Hepatocyte (in vitro differentiated cells): ENCODE data around the gene ZBTB48. TPM values are rescaled to one million over a fixed set of nuclear protein-coding genes. Genes with fewer than 3 reads are reported as not detected.

Experiments used
- DNase-seq: peaks from one replicate; pipeline ENCODE4 v3.0.0-alpha.2; 2016; ENCODE audit warnings: low spot score
- H2AFZ ChIP-seq: fragments of 200-600 bp; sonication (generic); 2 replicates; pipeline ENCODE4 v1.6.0; 2016; ENCODE audit warnings: antibody characterized with exemption, mild to moderate bottlenecking
- H3K27ac ChIP-seq: fragments of 200-600 bp; sonication (generic); 2 replicates; pipeline ENCODE4 v1.5.1; 2016; ENCODE audit warnings: mild to moderate bottlenecking
- H3K27me3 ChIP-seq: fragments of 200-600 bp; sonication (generic); 2 replicates; pipeline ENCODE4 v1.6.1; 2016
- H3K36me3 ChIP-seq: fragments of 200-600 bp; sonication (generic); replicated peaks from 2 replicates; pipeline ENCODE4 v1.5.1; 2016; ENCODE audit warnings: low read depth; ENCODE audit not compliant: insufficient read depth
- H3K4me1 ChIP-seq: fragments of 200-600 bp; sonication (generic); 2 replicates; pipeline ENCODE4 v1.5.1; 2016; ENCODE audit warnings: mild to moderate bottlenecking, moderate library complexity; ENCODE audit not compliant: insufficient read depth
- H3K4me2 ChIP-seq: fragments of 200-600 bp; sonication (generic); 2 replicates; pipeline ENCODE4 v1.6.0; 2016
- H3K4me3 ChIP-seq: fragments of 200-600 bp; sonication (generic); 2 replicates; pipeline ENCODE4 v1.5.1; 2016; ENCODE audit warnings: mild to moderate bottlenecking
- H3K79me2 ChIP-seq: fragments of 200-600 bp; sonication (generic); 2 replicates; pipeline ENCODE4 v1.6.0; 2017; ENCODE audit warnings: mild to moderate bottlenecking
- H3K9me2 ChIP-seq: fragments of 200-600 bp; sonication (generic); replicated peaks from 2 replicates; pipeline ENCODE4 v1.6.0; 2017; ENCODE audit warnings: mild to moderate bottlenecking; ENCODE audit not compliant: insufficient read depth
- H3K9me3 ChIP-seq: fragments of 200-600 bp; sonication (generic); 2 replicates; pipeline ENCODE4 v1.5.1; 2016; ENCODE audit warnings: low read depth, mild to moderate bottlenecking
- H4K20me1 ChIP-seq: fragments of 200-600 bp; sonication (generic); 2 replicates; pipeline ENCODE4 v1.6.0; 2016; ENCODE audit warnings: mild to moderate bottlenecking; ENCODE audit not compliant: insufficient read depth, poor library complexity, severe bottlenecking
- EZH2 ChIP-seq: fragments of 200-600 bp; sonication (generic); IDR thresholded peaks from 2 replicates; pipeline ENCODE4 v1.6.1; 2016; ENCODE audit warnings: antibody characterized with exemption, mild to moderate bottlenecking, borderline replicate concordance
- EZH2phosphoT487 ChIP-seq: fragments of 200-600 bp; sonication (generic); IDR thresholded peaks from one replicate; pipeline ENCODE4 v1.6.1; 2018; ENCODE audit warnings: antibody characterized with exemption, mild to moderate bottlenecking, low read depth, moderate library complexity; ENCODE audit not compliant: unreplicated experiment, severe bottlenecking
- WGBS: methylation state at CpG from one replicate; pipeline ENCODE4 v1.1.6; 2016; ENCODE audit warnings: low lambda C conversion rate; ENCODE audit errors: missing lambda C conversion rate; 5-methylcytosine and 5-hydroxymethylcytosine counted together
- polyA plus RNA-seq: library from polyadenylated mRNA; unstranded; fragments of >200 nt; fragmentation: Nextera tagmentation; extraction: Ambion mirVana; gene quantifications from 2 replicates; pipeline ENCODE4 v1.2.1, GENCODE V29; 2016
- total RNA-seq: library from RNA; depleted of rRNA; stranded (reverse); fragments of >200 nt; gene quantifications from 2 replicates; pipeline ENCODE4 v1.2.3, GENCODE V29; 2014
- TF ChIP-seq, protein P1 (sequence below): fragments of 200-600 bp; sonication (generic); IDR thresholded peaks from 2 replicates; pipeline ENCODE4 v1.5.1; 2016; ENCODE audit warnings: antibody characterized with exemption, mild to moderate bottlenecking; ENCODE audit not compliant: poor library complexity

The ZBTB48 gene
- total and polyA plus RNA-seq, 2 experiments from 2014 or later, result 22.9 to 24.8 TPM

DNA sequence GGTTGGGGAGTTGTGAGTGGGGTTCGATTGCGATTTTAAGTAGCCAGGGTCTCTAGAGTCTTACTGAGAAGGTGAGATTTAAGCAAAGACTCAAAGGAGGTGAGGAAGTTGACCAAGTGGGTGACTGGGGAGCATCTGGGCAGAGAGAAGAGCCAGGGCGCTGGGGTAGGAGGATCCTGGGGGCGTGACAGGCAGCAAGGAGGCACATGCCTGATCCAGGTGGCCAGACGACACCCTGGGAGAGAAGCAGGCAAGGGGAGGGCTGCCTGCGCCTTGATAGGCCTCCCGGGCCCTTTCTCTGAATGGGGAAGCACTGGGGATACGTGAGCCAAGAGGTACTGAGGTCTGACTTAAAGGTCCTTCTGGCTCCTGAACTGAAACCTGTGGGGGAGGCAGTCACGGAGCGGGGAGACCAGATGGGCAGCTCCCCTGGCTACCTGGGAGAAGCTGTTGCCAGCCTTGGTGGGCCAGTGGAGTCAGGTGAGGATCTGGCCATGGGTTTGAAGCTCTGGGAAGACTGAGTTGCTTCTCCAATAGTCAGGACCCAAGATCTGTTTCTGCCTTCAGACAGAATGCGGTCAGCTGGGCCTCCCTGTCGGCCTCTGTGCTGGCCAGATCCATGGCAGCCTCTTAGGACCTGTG lies 5.4 kb downstream of the ZBTB48 start:
- no peak overlapping the region for H3K27ac ChIP-seq
- no peak for DNase-seq
- no peak overlapping the region for H3K4me3 ChIP-seq
- WGBS, result 88% methylated on average over 12 of the region's 12 CpGs
- no peaks in the 10 kb centered on the region for H4K20me1 ChIP-seq
- no peak overlapping the region for H3K4me2 ChIP-seq
- H3K4me1 ChIP-seq, result peaks cover 30% of the 10 kb centered on the region
- H3K9me3 ChIP-seq, result no peaks in the 10 kb centered on the region
- no peaks in the 10 kb centered on the region for H3K27me3 ChIP-seq
- no peaks in the 10 kb centered on the region for H3K9me2 ChIP-seq
- H3K36me3 ChIP-seq, result no peaks in the 10 kb centered on the region
- H2AFZ ChIP-seq, result no peak overlapping the region
- peaks cover 38% of the 10 kb centered on the region for H3K79me2 ChIP-seq
- no peak for TF ChIP-seq EZH2
- TF ChIP-seq, protein P1, sequence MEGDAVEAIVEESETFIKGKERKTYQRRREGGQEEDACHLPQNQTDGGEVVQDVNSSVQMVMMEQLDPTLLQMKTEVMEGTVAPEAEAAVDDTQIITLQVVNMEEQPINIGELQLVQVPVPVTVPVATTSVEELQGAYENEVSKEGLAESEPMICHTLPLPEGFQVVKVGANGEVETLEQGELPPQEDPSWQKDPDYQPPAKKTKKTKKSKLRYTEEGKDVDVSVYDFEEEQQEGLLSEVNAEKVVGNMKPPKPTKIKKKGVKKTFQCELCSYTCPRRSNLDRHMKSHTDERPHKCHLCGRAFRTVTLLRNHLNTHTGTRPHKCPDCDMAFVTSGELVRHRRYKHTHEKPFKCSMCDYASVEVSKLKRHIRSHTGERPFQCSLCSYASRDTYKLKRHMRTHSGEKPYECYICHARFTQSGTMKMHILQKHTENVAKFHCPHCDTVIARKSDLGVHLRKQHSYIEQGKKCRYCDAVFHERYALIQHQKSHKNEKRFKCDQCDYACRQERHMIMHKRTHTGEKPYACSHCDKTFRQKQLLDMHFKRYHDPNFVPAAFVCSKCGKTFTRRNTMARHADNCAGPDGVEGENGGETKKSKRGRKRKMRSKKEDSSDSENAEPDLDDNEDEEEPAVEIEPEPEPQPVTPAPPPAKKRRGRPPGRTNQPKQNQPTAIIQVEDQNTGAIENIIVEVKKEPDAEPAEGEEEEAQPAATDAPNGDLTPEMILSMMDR, result no peak
- no peak for TF ChIP-seq EZH2phosphoT487

DNA sequence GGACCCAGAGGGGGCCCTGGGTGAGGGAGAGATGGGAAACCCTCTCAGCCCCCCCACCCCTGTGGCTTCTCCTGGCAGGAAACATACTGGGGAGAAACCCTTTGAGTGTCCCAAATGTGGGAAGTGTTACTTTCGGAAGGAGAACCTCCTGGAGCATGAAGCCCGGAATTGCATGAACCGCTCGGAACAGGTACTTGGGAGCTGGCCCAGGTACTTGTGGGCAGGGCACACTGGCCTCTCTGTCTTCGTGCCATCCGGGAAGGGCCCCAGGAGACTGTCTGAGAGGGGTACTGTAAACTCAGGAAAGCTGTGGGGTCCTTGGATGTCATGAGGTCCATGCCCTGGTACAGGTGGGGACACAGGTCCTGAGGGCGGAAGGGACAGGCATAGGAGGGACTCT lies 6.0 kb downstream of the ZBTB48 start:
- no peak overlapping the region for H3K27ac ChIP-seq
- H3K4me1 ChIP-seq, result peaks cover 24% of the 10 kb centered on the region
- H3K79me2 ChIP-seq, result peaks cover 32% of the 10 kb centered on the region
- no peaks in the 10 kb centered on the region for H3K9me3 ChIP-seq
- H3K36me3 ChIP-seq, result no peaks in the 10 kb centered on the region
- 96% methylated on average over 7 of the region's 7 CpGs for WGBS
- no peaks in the 10 kb centered on the region for H3K27me3 ChIP-seq
- no peaks in the 10 kb centered on the region for H3K9me2 ChIP-seq
- no peak overlapping the region for H2AFZ ChIP-seq
- DNase-seq, result no peak
- H4K20me1 ChIP-seq, result no peaks in the 10 kb centered on the region
- no peak overlapping the region for H3K4me2 ChIP-seq
- no peak overlapping the region for H3K4me3 ChIP-seq
- TF ChIP-seq, protein P1, result no peak
- TF ChIP-seq EZH2phosphoT487, result no peak

DNA sequence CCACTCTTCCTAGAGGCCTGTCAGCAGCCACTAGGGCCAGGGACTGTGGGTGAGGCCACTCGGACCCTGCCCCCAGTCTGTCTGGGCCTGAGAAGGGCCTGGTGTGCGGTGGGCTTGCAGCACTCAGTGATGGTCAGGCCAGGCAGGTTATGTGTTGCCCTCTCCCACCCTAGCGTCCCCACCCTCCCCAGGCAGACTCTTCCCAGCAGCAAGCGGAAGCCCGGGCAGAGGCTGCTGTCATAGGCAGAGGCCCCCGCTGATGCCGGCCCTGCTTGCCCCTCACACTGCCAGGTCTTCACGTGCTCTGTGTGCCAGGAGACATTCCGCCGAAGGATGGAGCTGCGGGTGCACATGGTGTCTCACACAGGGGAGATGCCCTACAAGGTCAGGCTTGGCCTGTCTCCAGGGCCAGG lies 6.6 kb downstream of the ZBTB48 start:
- Histone ChIP-seq H3K36me3 (no peaks in the 10 kb centered on the region), H3K79me2 (peaks cover 26% of the 10 kb centered on the region), H4K20me1 (no peaks in the 10 kb centered on the region), H3K27me3 (no peaks in the 10 kb centered on the region), H3K9me2 (no peaks in the 10 kb centered on the region), H3K27ac (no peak overlapping the region), H3K4me3 (no peak overlapping the region), H3K4me2 (no peak overlapping the region), H3K9me3 (no peaks in the 10 kb centered on the region), H3K4me1 (peaks cover 18% of the 10 kb centered on the region), H2AFZ (no peak overlapping the region)
- TF ChIP-seq, protein P1, result no peak
- TF ChIP-seq EZH2phosphoT487, result no peak
- no peak for TF ChIP-seq EZH2
- no peak for DNase-seq
- WGBS, result 95% methylated on average over 10 of the region's 11 CpGs
